HepG2 (cell line): ENCODE measurements around the gene CSTF1. TPM values are rescaled to one million over a fixed set of nuclear protein-coding genes. Genes with fewer than 3 reads are reported as not detected.

Experiments used
- CBX1 ChIP-seq: IDR thresholded peaks from one replicate; pipeline ENCODE4 v1.6.1; 2016; ENCODE audit warnings: antibody characterized with exemption, low read depth
- FIP1L1 ChIP-seq: fragments of 200-400 bp; formaldehyde crosslinking; IDR thresholded peaks from 2 replicates; pipeline ENCODE4 v1.6.1; 2018; ENCODE audit warnings: low read depth, mild to moderate bottlenecking, low read length, moderate library complexity, borderline replicate concordance; ENCODE audit not compliant: insufficient read depth
- FOSL2 ChIP-seq: sonication (generic); formaldehyde crosslinking; IDR thresholded peaks from 2 replicates; pipeline ENCODE4 v1.4.0; 2020; ENCODE audit warnings: missing genetic modification reagents
- HMG20B ChIP-seq: conservative IDR thresholded peaks from 2 replicates; pipeline ENCODE4 v1.6.1; 2016; ENCODE audit warnings: missing genetic modification reagents, missing compliant biosample characterization
- KAT2B ChIP-seq: fragments of 150-350 bp; IDR thresholded peaks from 2 replicates; pipeline ENCODE4 v1.6.1; 2014; ENCODE audit warnings: low read depth, low read length, borderline replicate concordance
- MATR3 ChIP-seq: sonication (generic); formaldehyde crosslinking; IDR thresholded peaks from 2 replicates; pipeline ENCODE4 v1.4.0; 2020; ENCODE audit warnings: missing genetic modification reagents
- MED13 ChIP-seq: sonication (generic); formaldehyde crosslinking; IDR thresholded peaks from 2 replicates; pipeline ENCODE4 v1.5.0; 2020; ENCODE audit warnings: missing genetic modification reagents
- NR3C1 ChIP-seq: sonication (generic); formaldehyde crosslinking; IDR thresholded peaks from 2 replicates; pipeline ENCODE4 v1.4.0; 2020; ENCODE audit warnings: missing genetic modification reagents
- PTBP1 ChIP-seq: fragments of 200-400 bp; formaldehyde crosslinking; IDR thresholded peaks from 2 replicates; pipeline ENCODE4 v1.6.1; 2018; ENCODE audit warnings: low read length, low read depth; ENCODE audit not compliant: poor library complexity, severe bottlenecking
- RARA ChIP-seq: IDR thresholded peaks from 2 replicates; pipeline ENCODE4 v1.6.1; 2016; ENCODE audit warnings: missing genetic modification reagents, missing compliant biosample characterization
- RELA ChIP-seq: sonication (generic); formaldehyde crosslinking; IDR thresholded peaks from 2 replicates; pipeline ENCODE4 v1.4.0; 2020; ENCODE audit warnings: missing genetic modification reagents
- SMAD9 ChIP-seq: sonication (generic); formaldehyde crosslinking; IDR thresholded peaks from 2 replicates; pipeline ENCODE4 v1.5.1; 2020; ENCODE audit warnings: mild to moderate bottlenecking, missing genetic modification reagents
- SP1 ChIP-seq, 2 experiments: fragments of 450-650 bp in 1 of 2; sonication (generic) in 1 of 2; formaldehyde crosslinking in 1 of 2; IDR thresholded peaks; 2 replicates each; pipeline versions ENCODE4 v1.4.0 to v1.6.1; 2016 to 2020; ENCODE audit warnings: missing genetic modification reagents in 1 of 2
- TBP ChIP-seq: sonication (generic); formaldehyde crosslinking; IDR thresholded peaks from 2 replicates; pipeline ENCODE4 v1.5.0; 2020; ENCODE audit warnings: missing genetic modification reagents
- ZBTB7B ChIP-seq: sonication (generic); formaldehyde crosslinking; IDR thresholded peaks from 2 replicates; pipeline ENCODE4 v1.4.0; 2020; ENCODE audit warnings: missing genetic modification reagents
- ZNF121 ChIP-seq: sonication (generic); formaldehyde crosslinking; IDR thresholded peaks from 2 replicates; pipeline ENCODE4 v1.5.0; 2020; ENCODE audit warnings: mild to moderate bottlenecking, missing genetic modification reagents
- ZNF24 ChIP-seq: fragments of 450-650 bp; IDR thresholded peaks from 2 replicates; pipeline ENCODE4 v1.6.1; 2017; ENCODE audit warnings: antibody characterized with exemption, mild to moderate bottlenecking
- ZNF253 ChIP-seq: sonication (generic); formaldehyde crosslinking; IDR thresholded peaks from 2 replicates; pipeline ENCODE4 v1.8.0; 2022; ENCODE audit warnings: mild to moderate bottlenecking, missing genetic modification reagents, borderline replicate concordance
- ZNF589 ChIP-seq: sonication (generic); formaldehyde crosslinking; conservative IDR thresholded peaks from 2 replicates; pipeline ENCODE4 v1.8.0; 2022; ENCODE audit warnings: mild to moderate bottlenecking, moderate library complexity, missing genetic modification reagents
- ZNF678 ChIP-seq: sonication (generic); formaldehyde crosslinking; IDR thresholded peaks from 2 replicates; pipeline ENCODE4 v1.4.0; 2020; ENCODE audit warnings: mild to moderate bottlenecking, missing genetic modification reagents
- ZNF841 ChIP-seq: sonication (generic); formaldehyde crosslinking; IDR thresholded peaks from 2 replicates; pipeline ENCODE4 v1.8.1; 2023; ENCODE audit warnings: missing genetic modification reagents, borderline replicate concordance
- polyA plus RNA-seq, 8 experiments: library from polyadenylated mRNA; depleted of rRNA in 3 of 8; stranded (reverse) in 7 of 8; unstranded in 1 of 8; fragments of >200 nt; fragmentation: Illumina TruSeq in 4 of 8; extraction: Trizol in 4 of 8; gene quantifications; 2 replicates each; pipeline versions ENCODE4 v1.2.1 to v1.2.3, GENCODE V29; 2011 to 2016; ENCODE audit warnings: low read depth in 4 of 8, missing spikeins in 1 of 8, mixed read lengths in 1 of 8; ENCODE audit not compliant: insufficient read depth in 1 of 8
- total RNA-seq, 5 experiments: library from RNA; depleted of rRNA; stranded (reverse); fragments of >200 nt; fragmentation: Illumina TruSeq; extraction: Trizol; gene quantifications; 2 replicates each; pipeline ENCODE4 v1.2.3, GENCODE V29; 2016; ENCODE audit warnings: low read depth in 1 of 5
- TF ChIP-seq, protein P1 (sequence below): sonication (generic); formaldehyde crosslinking; IDR thresholded peaks from 2 replicates; pipeline ENCODE4 v1.5.0; 2020; ENCODE audit warnings: mild to moderate bottlenecking, missing genetic modification reagents, borderline replicate concordance
- TF ChIP-seq, protein P2 (sequence below): sonication (generic); formaldehyde crosslinking; IDR thresholded peaks from 2 replicates; pipeline ENCODE4 v1.4.0; 2020; ENCODE audit warnings: missing genetic modification reagents
- TF ChIP-seq, protein P3 (sequence below): IDR thresholded peaks from 2 replicates; pipeline ENCODE4 v1.6.1; 2016; ENCODE audit warnings: control low read depth

Gene CSTF1
- total and polyA plus RNA-seq, 2 of the 13 experiments (the other 11 are each of a cell fraction or from before 2014, with no cell fraction given), result 70.9 to 100 TPM

DNA sequence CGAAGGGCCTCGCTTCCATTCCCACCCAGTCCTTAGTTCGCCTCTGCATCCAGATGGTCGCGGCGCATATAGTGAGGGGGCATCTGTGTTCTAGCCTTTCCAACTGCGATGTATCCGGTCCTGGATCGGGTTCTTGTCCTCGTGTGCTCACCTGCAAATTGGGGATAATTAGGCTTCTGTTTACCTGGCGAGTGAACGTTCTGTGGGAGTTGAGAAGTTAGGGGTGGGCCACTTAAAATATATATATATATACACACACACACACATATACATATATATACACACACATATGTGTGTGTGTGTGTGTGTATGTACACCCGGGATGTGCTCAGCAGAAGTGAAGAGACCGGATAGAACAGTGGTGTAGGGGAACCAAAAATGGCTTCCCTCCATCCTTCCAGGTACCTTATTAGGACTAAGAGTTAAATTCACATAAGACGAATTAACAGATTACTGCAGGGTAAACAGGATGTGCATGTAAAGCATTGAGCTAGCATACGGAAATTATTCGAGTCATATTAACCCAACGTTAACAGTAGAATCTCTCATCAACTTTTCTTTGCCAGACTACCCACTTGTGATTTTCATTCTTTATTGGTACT lies 537 bp downstream of the CSTF1 start (continued):
- TF ChIP-seq MED13 (CRISPR knock-in tag), result no peak
- 0 out of 2 replicates have a peak, but pooled peaks have one; percentile 9 for TF ChIP-seq SMAD9 (CRISPR knock-in tag)
- TF ChIP-seq ZNF589 (CRISPR knock-in tag), result peak; percentile 54; the same call in 1 of the 2 replicates
- TF ChIP-seq TBP, result no peak
- TF ChIP-seq SP1 (IDR thresholded peaks at IDR 0.05), result no peak
- TF ChIP-seq SP1 (CRISPR knock-in tag; IDR thresholded peaks at IDR 0.05), result no peak
- no peak for TF ChIP-seq HMG20B (CRISPR knock-in tag)
- TF ChIP-seq ZNF253 (CRISPR knock-in tag), result no peak
- TF ChIP-seq ZNF841 (CRISPR knock-in tag), result no peak
- TF ChIP-seq, protein P1, sequence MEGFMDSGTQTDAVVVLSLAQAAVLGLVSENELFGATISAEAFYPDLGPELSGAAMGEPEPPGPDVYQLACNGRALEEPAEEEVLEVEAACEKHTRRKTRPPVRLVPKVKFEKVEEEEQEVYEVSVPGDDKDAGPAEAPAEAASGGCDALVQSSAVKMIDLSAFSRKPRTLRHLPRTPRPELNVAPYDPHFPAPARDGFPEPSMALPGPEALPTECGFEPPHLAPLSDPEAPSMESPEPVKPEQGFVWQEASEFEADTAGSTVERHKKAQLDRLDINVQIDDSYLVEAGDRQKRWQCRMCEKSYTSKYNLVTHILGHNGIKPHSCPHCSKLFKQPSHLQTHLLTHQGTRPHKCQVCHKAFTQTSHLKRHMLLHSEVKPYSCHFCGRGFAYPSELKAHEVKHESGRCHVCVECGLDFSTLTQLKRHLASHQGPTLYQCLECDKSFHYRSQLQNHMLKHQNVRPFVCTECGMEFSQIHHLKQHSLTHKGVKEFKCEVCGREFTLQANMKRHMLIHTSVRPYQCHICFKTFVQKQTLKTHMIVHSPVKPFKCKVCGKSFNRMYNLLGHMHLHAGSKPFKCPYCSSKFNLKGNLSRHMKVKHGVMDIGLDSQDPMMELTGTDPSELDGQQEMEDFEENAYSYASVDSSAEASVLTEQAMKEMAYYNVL, result no peak
- no peak for TF ChIP-seq CBX1
- TF ChIP-seq, protein P2, sequence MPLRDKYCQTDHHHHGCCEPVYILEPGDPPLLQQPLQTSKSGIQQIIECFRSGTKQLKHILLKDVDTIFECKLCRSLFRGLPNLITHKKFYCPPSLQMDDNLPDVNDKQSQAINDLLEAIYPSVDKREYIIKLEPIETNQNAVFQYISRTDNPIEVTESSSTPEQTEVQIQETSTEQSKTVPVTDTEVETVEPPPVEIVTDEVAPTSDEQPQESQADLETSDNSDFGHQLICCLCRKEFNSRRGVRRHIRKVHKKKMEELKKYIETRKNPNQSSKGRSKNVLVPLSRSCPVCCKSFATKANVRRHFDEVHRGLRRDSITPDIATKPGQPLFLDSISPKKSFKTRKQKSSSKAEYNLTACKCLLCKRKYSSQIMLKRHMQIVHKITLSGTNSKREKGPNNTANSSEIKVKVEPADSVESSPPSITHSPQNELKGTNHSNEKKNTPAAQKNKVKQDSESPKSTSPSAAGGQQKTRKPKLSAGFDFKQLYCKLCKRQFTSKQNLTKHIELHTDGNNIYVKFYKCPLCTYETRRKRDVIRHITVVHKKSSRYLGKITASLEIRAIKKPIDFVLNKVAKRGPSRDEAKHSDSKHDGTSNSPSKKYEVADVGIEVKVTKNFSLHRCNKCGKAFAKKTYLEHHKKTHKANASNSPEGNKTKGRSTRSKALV (CRISPR knock-in tag), result no peak
- TF ChIP-seq MATR3, result no peak
- TF ChIP-seq KAT2B, result no peak
- TF ChIP-seq ZNF24, result no peak
- no peak for TF ChIP-seq ZNF678 (CRISPR knock-in tag)
- TF ChIP-seq, protein P3, sequence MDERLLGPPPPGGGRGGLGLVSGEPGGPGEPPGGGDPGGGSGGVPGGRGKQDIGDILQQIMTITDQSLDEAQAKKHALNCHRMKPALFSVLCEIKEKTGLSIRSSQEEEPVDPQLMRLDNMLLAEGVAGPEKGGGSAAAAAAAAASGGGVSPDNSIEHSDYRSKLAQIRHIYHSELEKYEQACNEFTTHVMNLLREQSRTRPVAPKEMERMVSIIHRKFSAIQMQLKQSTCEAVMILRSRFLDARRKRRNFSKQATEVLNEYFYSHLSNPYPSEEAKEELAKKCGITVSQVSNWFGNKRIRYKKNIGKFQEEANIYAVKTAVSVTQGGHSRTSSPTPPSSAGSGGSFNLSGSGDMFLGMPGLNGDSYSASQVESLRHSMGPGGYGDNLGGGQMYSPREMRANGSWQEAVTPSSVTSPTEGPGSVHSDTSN (CRISPR knock-in tag), result no peak; the same call in 1 of the 2 replicates
- TF ChIP-seq PTBP1, result no peak
- TF ChIP-seq RELA (CRISPR knock-in tag), result no peak
- TF ChIP-seq RARA (CRISPR knock-in tag), result no peak
- TF ChIP-seq NR3C1 (CRISPR knock-in tag), result no peak
- TF ChIP-seq ZBTB7B (CRISPR knock-in tag), result 0 out of 2 replicates have a peak, but pooled peaks have one; percentile 17
- no peak for TF ChIP-seq ZNF121 (CRISPR knock-in tag)
- TF ChIP-seq FIP1L1, result no peak
- no peak for TF ChIP-seq FOSL2 (CRISPR knock-in tag)
